ENCODE data around the gene RNF182.

The RNF182 gene

GRCh38 chr6:13927203-13927602, 2.5 kb downstream of the RNF182 start:
- no peak overlapping the region for H3K4me2 ChIP-seq (ENCODE audit: low read length)
- H3K9me2 ChIP-seq (replicated peaks; ENCODE audit: control insufficient read depth, low read length): no peaks in the 10 kb centered on the region
- no peaks in the 10 kb centered on the region for H3F3A ChIP-seq (ENCODE audit: control insufficient read depth, insufficient read depth)
- H3K9me3 ChIP-seq (ENCODE audit: control insufficient read depth, insufficient read depth, low read length): no peaks in the 10 kb centered on the region
- no peaks in the 10 kb centered on the region for H3K79me2 ChIP-seq (ENCODE audit: control insufficient read depth, low read length)
- no peaks in the 10 kb centered on the region for H3K4me1 ChIP-seq (ENCODE audit: control insufficient read depth, low read length)
- H3K27me3 ChIP-seq (ENCODE audit: control insufficient read depth, low read length): peaks cover 62% of the 10 kb centered on the region
- TF ChIP-seq EZH2phosphoT487 (IDR thresholded peaks at IDR 0.05; ENCODE audit: borderline replicate concordance, low read length) (no peak), CTCF (IDR thresholded peaks at IDR 0.05; ENCODE audit: low read depth, low read length, poor library complexity, severe bottlenecking) (no peak)
- H4K20me1 ChIP-seq (ENCODE audit: control insufficient read depth, insufficient read depth, low read depth, low read length): no peaks in the 10 kb centered on the region
- H3K27ac ChIP-seq (ENCODE audit: low read depth, low read length): no peak overlapping the region
- H3K4me3 ChIP-seq (ENCODE audit: low read length): no peak overlapping the region
- no peaks in the 10 kb centered on the region for H3K36me3 ChIP-seq (ENCODE audit: control insufficient read depth, low read length)

- Histone ChIP-seq H3K27ac (ENCODE audit: low read depth, low read length) (no peak overlapping the region), H3F3A (ENCODE audit: control insufficient read depth, insufficient read depth) (no peaks in the 10 kb centered on the region), H3K4me1 (ENCODE audit: control insufficient read depth, low read length) (no peaks in the 10 kb centered on the region), H4K20me1 (ENCODE audit: control insufficient read depth, insufficient read depth, low read depth, low read length) (no peaks in the 10 kb centered on the region), H3K9me3 (ENCODE audit: control insufficient read depth, insufficient read depth, low read length) (no peaks in the 10 kb centered on the region), H3K79me2 (ENCODE audit: control insufficient read depth, low read length) (no peaks in the 10 kb centered on the region), H3K4me3 (ENCODE audit: low read length) (no peak overlapping the region), H3K27me3 (ENCODE audit: control insufficient read depth, low read length) (peaks cover 46% of the 10 kb centered on the region), H3K9me2 (replicated peaks; ENCODE audit: control insufficient read depth, low read length) (no peaks in the 10 kb centered on the region), H3K36me3 (ENCODE audit: control insufficient read depth, low read length) (no peaks in the 10 kb centered on the region), H3K4me2 (ENCODE audit: low read length) (no peak overlapping the region)
- no peak for TF ChIP-seq EZH2phosphoT487 (IDR thresholded peaks at IDR 0.05; ENCODE audit: borderline replicate concordance, low read length)
- no peak for TF ChIP-seq CTCF (IDR thresholded peaks at IDR 0.05; ENCODE audit: low read depth, low read length, poor library complexity, severe bottlenecking)
These were observed 4.4 kb downstream of the RNF182 start for GRCh38 chr6:13929196-13929595.

- H3K4me3 ChIP-seq (ENCODE audit: low read length): no peak overlapping the region
- no peaks in the 10 kb centered on the region for H4K20me1 ChIP-seq (ENCODE audit: control insufficient read depth, insufficient read depth, low read depth, low read length)
- H3K4me2 ChIP-seq (ENCODE audit: low read length): no peak overlapping the region
- peaks cover 23% of the 10 kb centered on the region for H3K27me3 ChIP-seq (ENCODE audit: control insufficient read depth, low read length)
- H3K9me2 ChIP-seq (replicated peaks; ENCODE audit: control insufficient read depth, low read length): no peaks in the 10 kb centered on the region
- no peak overlapping the region for H3K27ac ChIP-seq (ENCODE audit: low read depth, low read length)
- H3K79me2 ChIP-seq (ENCODE audit: control insufficient read depth, low read length): no peaks in the 10 kb centered on the region
- TF ChIP-seq EZH2phosphoT487 (IDR thresholded peaks at IDR 0.05; ENCODE audit: borderline replicate concordance, low read length) (no peak), CTCF (IDR thresholded peaks at IDR 0.05; ENCODE audit: low read depth, low read length, poor library complexity, severe bottlenecking) (no peak)
- no peaks in the 10 kb centered on the region for H3K9me3 ChIP-seq (ENCODE audit: control insufficient read depth, insufficient read depth, low read length)
- H3F3A ChIP-seq (ENCODE audit: control insufficient read depth, insufficient read depth): no peaks in the 10 kb centered on the region
- H3K4me1 ChIP-seq (ENCODE audit: control insufficient read depth, low read length): no peaks in the 10 kb centered on the region
- H3K36me3 ChIP-seq (ENCODE audit: control insufficient read depth, low read length): no peaks in the 10 kb centered on the region
These were observed 7.1 kb downstream of the RNF182 start for GRCh38 chr6:13931797-13932402.

Data from DOHH2 (cell line).